ENCODE measurements around the gene CLCNKA. TPM values are rescaled to one million over a fixed set of nuclear protein-coding genes. Genes with fewer than 3 reads are reported as not detected.
A peak's percentile ranks its signal among the peaks of the same experiment; 100 is the strongest.
"Not testable (repeated sequence)": the region's sequence is repeated elsewhere in the genome, so short reads cannot be mapped to it uniquely, and the experiment has no call there.

The CLCNKA gene
- total RNA-seq, 2 donors from 2014 or later, result not detected

GRCh38 chr1:16043521-16043920, 21.7 kb downstream of the CLCNKA start, which contains the start of gene CLCNKB:
TSS of gene CLCNKB (plus strand) at chr1:16043782. CDS start at chr1:16044493, 711 bp downstream.
- Mint-ChIP-seq H3K4me1 (ENCODE audit: low read depth) (no peaks in the 10 kb centered on the region), H3K4me3 (no peak within 1 kb of the TSS), H3K36me3 (ENCODE audit: insufficient read depth in 2 of 2) (no peaks in the 10 kb centered on the region), H3K9me3 (no peaks in the 10 kb centered on the region), H3K27ac (no peak within 1 kb of the TSS), H3K27me3 (ENCODE audit: low read depth) (peaks cover 9% of the 10 kb centered on the region)
- no peak for DNase-seq
- ATAC-seq (replicated peaks in 1 of 2), result no peak

GRCh38 chr1:16043950-16044349, 22.1 kb downstream of the CLCNKA start:
- H3K4me3 Mint-ChIP-seq, result no peak overlapping the region
- no peak for ATAC-seq (replicated peaks in 1 of 2)

GRCh38 chr1:16046842-16047241, 25.0 kb downstream of the CLCNKA start:
- H3K27ac Mint-ChIP-seq, result no peak overlapping the region
- H3K27me3 Mint-ChIP-seq (ENCODE audit: low read depth), result peaks cover 16% of the 10 kb centered on the region
- no peak for DNase-seq
- H3K9me3 Mint-ChIP-seq, result no peaks in the 10 kb centered on the region
- peaks cover 6% of the 10 kb centered on the region for H3K4me1 Mint-ChIP-seq (ENCODE audit: low read depth)
- no peak overlapping the region for H3K4me3 Mint-ChIP-seq
- no peaks in the 10 kb centered on the region for H3K36me3 Mint-ChIP-seq (ENCODE audit: insufficient read depth in 2 of 2)
- no peak for ATAC-seq (replicated peaks in 1 of 2)

More at GRCh38 chr1:16043950-16044349, 22.1 kb downstream of the CLCNKA start:
- Mint-ChIP-seq H3K9me3 (no peaks in the 10 kb centered on the region), H3K4me1 (ENCODE audit: low read depth) (no peaks in the 10 kb centered on the region), H3K36me3 (ENCODE audit: insufficient read depth in 2 of 2) (no peaks in the 10 kb centered on the region), H3K27ac (no peak overlapping the region), H3K27me3 (ENCODE audit: low read depth) (peaks cover 9% of the 10 kb centered on the region)
- DNase-seq, result no peak

- H3K27me3 Mint-ChIP-seq (ENCODE audit: low read depth), result peaks cover 16% of the 10 kb centered on the region
- DNase-seq (no peak), ATAC-seq (replicated peaks in 1 of 2) (no peak)
- H3K9me3 Mint-ChIP-seq, result no peaks in the 10 kb centered on the region
- H3K36me3 Mint-ChIP-seq (ENCODE audit: insufficient read depth in 2 of 2), result no peaks in the 10 kb centered on the region
- peak overlapping the region in 1 of 2 donors; percentile 3 for H3K4me3 Mint-ChIP-seq
- peaks cover 6% of the 10 kb centered on the region for H3K4me1 Mint-ChIP-seq (ENCODE audit: low read depth)
- H3K27ac Mint-ChIP-seq, result no peak overlapping the region
These were observed 26.1 kb downstream of the CLCNKA start for GRCh38 chr1:16047791-16048475.

GRCh38 chr1:16048573-16049189, 26.8 kb downstream of the CLCNKA start:
- DNase-seq (peak; percentile 47 to 49), ATAC-seq (replicated peaks in 1 of 2) (peak; percentile 59 to 70)
- H3K4me1 Mint-ChIP-seq (ENCODE audit: low read depth), result peaks cover 6% of the 10 kb centered on the region
- no peak overlapping the region for H3K27ac Mint-ChIP-seq
- peak overlapping the region; percentile 54 to 63 for H3K4me3 Mint-ChIP-seq
- H3K36me3 Mint-ChIP-seq (ENCODE audit: insufficient read depth in 2 of 2), result no peaks in the 10 kb centered on the region
- no peaks in the 10 kb centered on the region for H3K9me3 Mint-ChIP-seq
- H3K27me3 Mint-ChIP-seq (ENCODE audit: low read depth), result peaks cover 16% of the 10 kb centered on the region

- peaks cover 6% of the 10 kb centered on the region for H3K4me1 Mint-ChIP-seq (ENCODE audit: low read depth)
- no peak overlapping the region for H3K4me3 Mint-ChIP-seq
- no peak overlapping the region for H3K27ac Mint-ChIP-seq
- peaks cover 16% of the 10 kb centered on the region for H3K27me3 Mint-ChIP-seq (ENCODE audit: low read depth)
- H3K9me3 Mint-ChIP-seq, result no peaks in the 10 kb centered on the region
- no peak for DNase-seq
- H3K36me3 Mint-ChIP-seq (ENCODE audit: insufficient read depth in 2 of 2), result no peaks in the 10 kb centered on the region
- no peak for ATAC-seq (replicated peaks in 1 of 2)
These were observed 28.5 kb downstream of the CLCNKA start for GRCh38 chr1:16050328-16050727.

- H3K9me3 Mint-ChIP-seq, result no peaks in the 10 kb centered on the region
- no peak overlapping the region for H3K27ac Mint-ChIP-seq
- ATAC-seq (replicated peaks in 1 of 2), result no peak
- no peaks in the 10 kb centered on the region for H3K36me3 Mint-ChIP-seq (ENCODE audit: insufficient read depth in 2 of 2)
- H3K27me3 Mint-ChIP-seq (ENCODE audit: low read depth), result peaks cover 16% of the 10 kb centered on the region
- peaks cover 10% of the 10 kb centered on the region for H3K4me1 Mint-ChIP-seq (ENCODE audit: low read depth)
- no peak for DNase-seq
- H3K4me3 Mint-ChIP-seq, result no peak overlapping the region
These were observed 29.2 kb downstream of the CLCNKA start for GRCh38 chr1:16051039-16051438.

DNA sequence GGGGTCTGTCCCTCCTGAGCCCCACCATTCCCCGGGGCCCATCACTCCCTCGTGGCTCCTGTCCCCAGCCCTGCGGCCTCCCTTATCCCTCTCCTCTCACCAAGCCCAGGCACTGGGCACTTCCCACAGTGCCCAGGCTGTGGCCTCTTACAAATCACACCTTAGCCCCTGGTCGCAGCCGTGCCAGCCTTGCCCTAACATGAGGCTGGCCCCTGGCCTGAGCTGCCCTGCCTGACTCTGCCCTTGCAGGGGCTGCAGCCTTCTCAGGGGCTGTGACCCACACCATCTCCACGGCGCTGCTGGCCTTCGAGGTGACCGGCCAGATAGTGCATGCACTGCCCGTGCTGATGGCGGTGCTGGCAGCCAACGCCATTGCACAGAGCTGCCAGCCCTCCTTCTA, 30.1 kb downstream of the CLCNKA start:
- ATAC-seq (replicated peaks in 1 of 2); H3K27ac Mint-ChIP-seq; H3K9me3 Mint-ChIP-seq; H3K4me3 Mint-ChIP-seq; DNase-seq; H3K36me3 Mint-ChIP-seq (ENCODE audit: insufficient read depth in 2 of 2): not testable (repeated sequence)
- Mint-ChIP-seq H3K27me3 (ENCODE audit: low read depth) (peaks cover 16% of the 10 kb centered on the region), H3K4me1 (ENCODE audit: low read depth) (peaks cover 13% of the 10 kb centered on the region)

- H3K27ac Mint-ChIP-seq, result no peak overlapping the region
- H3K9me3 Mint-ChIP-seq, result no peaks in the 10 kb centered on the region
- H3K36me3 Mint-ChIP-seq (ENCODE audit: insufficient read depth in 2 of 2), result no peaks in the 10 kb centered on the region
- no peak overlapping the region for H3K4me3 Mint-ChIP-seq
- H3K27me3 Mint-ChIP-seq (ENCODE audit: low read depth), result peaks cover 7% of the 10 kb centered on the region
- H3K4me1 Mint-ChIP-seq (ENCODE audit: low read depth), result peaks cover 13% of the 10 kb centered on the region
- DNase-seq (no peak), ATAC-seq (replicated peaks in 1 of 2) (no peak)
These were observed 32.1 kb downstream of the CLCNKA start for GRCh38 chr1:16053781-16054502.

DNA sequence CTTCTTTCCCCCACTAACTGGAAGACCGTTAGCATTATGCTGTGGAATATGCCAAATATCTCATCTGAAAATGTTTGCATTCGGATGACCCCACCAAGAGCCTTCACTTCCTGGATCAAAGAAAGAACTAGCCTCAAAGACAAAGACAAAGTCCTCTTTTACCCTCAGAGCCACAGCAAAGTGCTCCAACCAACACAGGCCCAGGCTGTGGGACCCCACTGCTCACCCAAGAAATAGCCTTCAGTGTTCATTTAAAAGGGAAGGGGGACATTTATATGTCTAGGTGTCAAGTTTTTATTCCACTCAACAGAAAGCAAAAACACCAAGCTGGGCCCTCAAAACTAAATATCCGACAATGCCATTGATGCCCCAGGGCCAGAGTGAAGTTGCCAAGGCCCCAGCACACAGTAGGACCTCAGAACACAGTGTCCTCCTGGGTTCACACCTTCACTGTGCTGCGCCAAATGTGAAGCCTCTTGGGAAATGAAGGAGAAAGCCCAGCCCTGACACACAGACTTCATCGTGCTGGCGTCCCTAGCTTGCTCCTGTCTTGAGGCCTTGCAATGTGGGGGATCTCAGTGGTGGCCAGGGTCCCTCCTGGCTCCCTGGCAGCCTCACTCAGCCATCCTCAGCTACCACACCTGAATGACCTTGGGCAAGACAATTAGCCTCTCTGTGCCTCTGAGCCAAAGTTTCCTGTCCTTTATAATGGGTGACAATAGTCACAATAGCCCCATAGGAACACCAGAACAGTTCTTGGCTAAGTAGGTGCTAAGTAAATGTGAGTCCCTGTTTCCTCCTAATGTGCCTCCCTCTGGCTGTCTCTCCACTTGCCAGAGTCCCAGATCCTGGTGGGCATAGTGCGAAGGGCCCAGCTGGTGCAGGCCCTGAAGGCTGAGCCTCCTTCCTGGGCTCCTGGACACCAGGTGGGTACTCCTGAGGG, 33.0 kb downstream of the CLCNKA start:
- no peak for ATAC-seq (replicated peaks in 1 of 2)
- Mint-ChIP-seq H3K27ac (no peak overlapping the region), H3K36me3 (ENCODE audit: insufficient read depth in 2 of 2) (no peaks in the 10 kb centered on the region), H3K4me1 (ENCODE audit: low read depth) (peaks cover 7% of the 10 kb centered on the region), H3K27me3 (ENCODE audit: low read depth) (no peaks in the 10 kb centered on the region), H3K9me3 (no peaks in the 10 kb centered on the region), H3K4me3 (no peak overlapping the region)
- no peak for DNase-seq

DNA sequence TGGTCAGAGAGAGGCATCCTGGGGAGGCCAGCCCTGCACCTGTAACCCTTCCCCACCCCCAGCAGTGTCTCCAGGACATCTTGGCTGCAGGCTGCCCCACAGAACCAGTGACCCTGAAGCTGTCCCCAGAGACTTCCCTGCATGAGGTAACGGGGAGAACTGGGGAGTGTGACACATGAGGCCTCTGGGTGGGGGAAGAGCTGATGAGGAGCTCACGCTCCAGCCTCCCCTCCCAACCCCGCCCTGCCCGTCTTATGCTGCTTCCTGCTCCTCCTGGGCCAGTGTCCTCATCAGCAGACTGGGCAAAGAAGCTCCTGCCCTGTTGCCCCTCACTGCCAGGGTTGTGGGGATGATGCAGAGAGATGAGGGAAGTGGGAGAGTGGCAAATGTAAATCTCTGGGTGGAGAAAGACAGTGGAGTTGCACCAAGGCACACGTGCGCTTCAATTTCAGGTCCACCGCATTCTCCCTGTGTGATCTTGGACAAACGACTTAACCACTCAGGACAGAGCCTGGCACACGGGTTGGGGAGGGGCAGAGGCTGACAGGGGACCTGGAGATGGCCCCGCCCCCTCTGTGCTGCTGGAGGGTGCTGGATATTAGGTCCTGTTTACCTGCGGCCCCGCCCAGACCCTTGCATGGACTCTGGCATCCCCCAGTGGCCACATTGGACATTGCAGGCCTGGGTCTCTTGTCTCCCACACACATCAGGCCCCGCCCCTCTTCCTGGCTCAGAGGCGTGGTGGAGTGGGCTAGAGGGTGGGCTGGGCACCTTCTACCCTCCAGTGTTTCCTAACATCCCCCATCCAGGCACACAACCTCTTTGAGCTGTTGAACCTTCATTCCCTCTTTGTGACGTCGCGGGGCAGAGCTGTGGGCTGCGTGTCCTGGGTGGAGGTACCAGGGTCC, 34.0 kb downstream of the CLCNKA start:
- no peak overlapping the region for H3K4me3 Mint-ChIP-seq
- H3K9me3 Mint-ChIP-seq, result no peaks in the 10 kb centered on the region
- ATAC-seq (replicated peaks in 1 of 2) (peak; percentile 94 to 95), DNase-seq (peak; percentile 88 to 91)
- H3K36me3 Mint-ChIP-seq (ENCODE audit: insufficient read depth in 2 of 2), result no peaks in the 10 kb centered on the region
- no peaks in the 10 kb centered on the region for H3K27me3 Mint-ChIP-seq (ENCODE audit: low read depth)
- H3K4me1 Mint-ChIP-seq (ENCODE audit: low read depth), result peaks cover 7% of the 10 kb centered on the region
- no peak overlapping the region for H3K27ac Mint-ChIP-seq

DNA sequence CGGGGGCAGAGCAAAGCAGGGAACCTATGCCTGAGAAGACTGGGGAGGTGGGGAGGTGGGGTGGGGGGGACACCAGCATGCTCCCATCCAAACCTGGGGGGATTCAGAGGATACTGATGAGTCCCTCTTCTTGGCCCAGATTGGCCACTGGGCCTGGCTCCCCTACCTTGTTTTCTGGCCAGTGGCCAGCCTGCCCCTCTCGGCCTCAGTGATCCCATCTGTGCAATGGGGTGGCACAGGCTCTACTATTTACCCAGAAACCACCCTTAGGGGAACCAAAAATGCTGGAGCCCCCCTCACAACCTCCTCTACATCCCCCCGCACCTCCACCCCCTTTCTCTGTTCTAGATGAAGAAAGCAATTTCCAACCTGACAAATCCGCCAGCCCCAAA, 34.7 kb downstream of the CLCNKA start:
- not testable (repeated sequence) for DNase-seq; H3K4me3 Mint-ChIP-seq; H3K4me1 Mint-ChIP-seq (ENCODE audit: low read depth); H3K27me3 Mint-ChIP-seq (ENCODE audit: low read depth); ATAC-seq (replicated peaks in 1 of 2); H3K27ac Mint-ChIP-seq; H3K9me3 Mint-ChIP-seq; H3K36me3 Mint-ChIP-seq (ENCODE audit: insufficient read depth in 2 of 2)

All from activated T-cell treated with anti-CD3 and anti-CD28 coated beads, Interleukin-2, amount 50 U/mL, for 72 hours (primary cell).